GM18499 (cell line): ENCODE results near the gene PMVK.
A peak's percentile ranks its signal among the peaks of the same experiment; 100 is the strongest.

Experiments used
- ATAC-seq: cut with Tn5 transposase; IDR thresholded peaks from one replicate; pipeline ENCODE4 v1.9.1; 2021; ENCODE audit warnings: moderate number of reproducible peaks; ENCODE audit not compliant: insufficient read depth, unreplicated experiment

Gene PMVK

GRCh38 chr1:154967331-154967950, 30.9 kb upstream of the PMVK start:
- no peak for ATAC-seq

DNA sequence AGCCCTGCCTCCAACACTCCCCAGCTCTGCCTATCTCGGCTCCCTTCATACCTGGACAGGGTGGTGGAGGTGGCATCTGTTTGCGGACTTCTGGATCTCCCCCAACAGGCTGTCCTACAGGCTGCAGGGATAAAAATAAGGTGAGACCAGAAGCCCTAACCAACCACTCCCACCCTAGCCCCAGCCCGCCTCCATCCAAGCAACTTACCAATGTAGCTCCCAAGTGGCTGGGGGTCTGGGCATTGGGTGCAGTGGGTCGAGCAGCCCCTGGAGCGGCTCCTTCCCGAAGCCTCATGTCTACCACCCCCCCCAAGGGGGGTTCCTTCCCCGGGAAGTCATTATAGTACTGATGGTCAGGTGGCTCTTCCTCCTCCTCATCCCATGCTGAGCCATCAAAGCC, 29.6 kb upstream of the PMVK start:
- no peak for ATAC-seq

DNA sequence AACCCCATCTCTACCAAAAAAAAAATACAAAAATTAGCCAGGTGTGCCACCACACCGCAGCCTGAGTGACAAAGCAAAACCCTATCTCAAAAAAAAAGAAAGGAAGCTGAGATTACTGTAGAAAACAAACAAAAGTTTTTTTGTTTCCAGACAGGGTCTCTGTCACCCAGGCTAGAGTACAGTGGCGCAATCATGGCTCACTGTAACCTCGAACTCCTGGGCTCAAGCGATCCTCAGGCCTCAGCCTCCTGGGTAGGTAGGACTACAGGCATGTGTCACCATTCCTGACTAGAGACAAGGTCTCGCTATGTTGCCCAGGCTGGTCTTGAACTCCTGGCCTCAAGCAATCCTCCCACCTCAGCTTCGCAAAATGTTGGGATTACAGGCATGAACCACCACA, 27.8 kb upstream of the PMVK start:
- no peak for ATAC-seq

- ATAC-seq: no peak
Observed at GRCh38 chr1:154963643-154964042, 27.1 kb upstream of the PMVK start.

DNA sequence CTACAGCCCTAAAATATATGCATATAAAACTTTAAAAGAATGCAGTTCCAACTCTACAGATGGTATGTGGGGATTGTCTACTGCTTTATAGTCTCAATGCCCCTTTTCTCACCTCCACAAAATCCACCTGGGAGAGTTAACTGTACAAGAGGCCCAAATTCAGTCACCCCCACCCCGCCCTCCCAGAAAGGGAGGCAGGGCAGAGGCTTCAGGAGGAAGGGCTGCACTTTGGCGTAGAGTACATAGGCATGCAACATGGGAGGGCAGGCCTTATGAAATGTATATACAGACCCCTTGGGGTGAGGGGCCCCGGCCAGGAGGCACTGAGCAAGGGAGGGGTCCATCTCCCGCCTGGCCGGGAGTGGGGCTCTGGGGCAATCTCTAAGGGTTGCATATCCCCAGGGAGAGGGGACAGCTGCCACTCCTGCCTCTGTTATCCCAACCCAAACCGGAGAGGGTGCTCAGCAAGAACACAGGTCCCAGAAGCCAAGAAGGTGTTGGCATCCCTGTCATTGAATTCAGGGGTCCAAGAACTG, 26.3 kb upstream of the PMVK start:
- no peak for ATAC-seq

- ATAC-seq: no peak
Observed at GRCh38 chr1:154962156-154962749, 25.7 kb upstream of the PMVK start.

GRCh38 chr1:154961207-154962155, 25.0 kb upstream of the PMVK start, which contains the start of gene PYGO2:
TSS of gene PYGO2 (minus strand) at chr1:154961782. CDS start at chr1:154961576, 206 bp downstream.
- ATAC-seq: peak; percentile 35

- no peak for ATAC-seq
Observed at GRCh38 chr1:154960446-154961136, 24.1 kb upstream of the PMVK start.

- ATAC-seq: no peak
Observed at GRCh38 chr1:154959426-154959780, 22.9 kb upstream of the PMVK start.

GRCh38 chr1:154958681-154959425, 22.3 kb upstream of the PMVK start:
- no peak for ATAC-seq

DNA sequence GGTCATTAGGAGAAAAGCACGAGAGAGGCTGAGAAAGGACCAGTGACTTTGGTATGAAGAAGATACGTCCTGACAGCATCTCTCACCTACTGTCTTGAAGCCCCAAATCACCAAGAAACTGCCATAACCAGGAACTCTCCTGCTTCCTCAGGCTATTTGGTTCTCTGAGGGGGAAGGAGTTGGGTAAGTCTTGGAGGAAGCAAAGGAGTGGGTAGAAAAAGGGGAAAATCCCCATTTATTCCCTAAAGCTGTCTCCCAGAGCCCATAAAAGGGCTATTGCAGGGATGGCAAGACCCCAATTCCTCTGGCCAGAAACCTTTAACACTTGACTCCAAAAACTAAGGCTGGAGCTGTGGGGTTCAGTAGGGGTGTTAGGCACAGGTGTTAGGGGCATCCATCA, 21.5 kb upstream of the PMVK start:
- ATAC-seq: no peak

GRCh38 chr1:154957091-154957657, 20.7 kb upstream of the PMVK start:
- no peak for ATAC-seq

DNA sequence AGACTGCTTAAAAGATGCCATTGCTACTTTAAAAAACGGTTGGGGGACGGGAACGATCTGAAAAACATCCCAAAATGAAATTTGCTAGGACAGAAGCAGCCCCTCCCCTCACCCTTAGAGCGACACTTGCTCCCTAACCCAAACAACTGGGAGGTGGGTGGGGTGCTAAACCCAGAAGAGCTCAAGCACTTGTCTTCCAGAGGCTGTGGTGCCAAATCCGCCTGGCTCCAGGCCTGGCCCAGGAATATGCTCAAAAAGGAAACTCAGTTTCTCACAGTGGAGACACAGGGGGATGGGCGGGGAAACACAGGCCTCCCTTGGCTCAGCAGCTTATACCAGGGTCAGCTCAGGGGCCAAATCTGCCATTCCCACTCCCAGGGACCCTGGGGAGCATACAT, 20.0 kb upstream of the PMVK start:
- ATAC-seq: no peak

- no peak for ATAC-seq
Observed at GRCh38 chr1:154955718-154956543, 19.4 kb upstream of the PMVK start, which contains the start of gene PBXIP1. TSS of gene PBXIP1 (minus strand) at chr1:154956099. CDS start at chr1:154953721, 2,378 bp downstream.

DNA sequence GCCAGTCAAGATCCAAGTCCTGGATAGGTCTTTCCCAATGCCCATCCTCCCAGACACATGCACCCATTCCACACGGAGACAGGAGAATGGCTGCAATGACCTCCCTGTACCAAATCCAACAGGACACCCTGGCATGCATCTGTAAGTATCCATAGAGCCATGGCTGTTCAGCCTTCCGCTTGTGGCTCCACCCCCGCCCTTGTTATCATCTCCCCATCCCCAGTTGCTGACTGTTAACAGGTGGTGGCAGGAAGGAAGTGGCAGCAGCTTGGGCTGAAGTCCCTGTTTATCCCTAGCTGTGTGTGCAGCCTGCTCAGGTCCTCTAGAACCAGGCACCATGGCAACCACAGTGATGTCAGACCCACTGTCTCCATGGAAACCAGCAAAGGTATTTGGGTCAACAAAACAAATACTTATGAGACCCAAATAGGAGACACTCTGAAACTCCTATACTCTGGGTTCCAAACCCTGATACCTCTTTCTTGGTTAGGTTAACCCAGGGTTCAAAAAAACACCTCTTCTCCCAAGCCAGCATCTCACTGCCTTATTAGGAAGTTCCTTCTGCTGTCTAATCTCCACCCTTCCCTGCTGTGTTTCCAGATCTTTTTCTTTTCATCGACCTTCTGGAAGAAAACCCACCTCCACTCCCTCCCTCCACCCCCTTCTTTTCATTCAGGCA, 18.7 kb upstream of the PMVK start:
- no peak for ATAC-seq

GRCh38 chr1:154954541-154954940, 18.0 kb upstream of the PMVK start:
- no peak for ATAC-seq

GRCh38 chr1:154953611-154954038, 17.1 kb upstream of the PMVK start:
- ATAC-seq: no peak

GRCh38 chr1:154952664-154953063, 16.1 kb upstream of the PMVK start:
- ATAC-seq: no peak
